GM20000 (cell line): ENCODE results near the gene NTN4.

Experiments
- DNase-seq: peaks from one replicate; pipeline ENCODE4 v3.0.0; 2012; ENCODE audit warnings: low spot score
- CTCF ChIP-seq: IDR thresholded peaks from 2 replicates; pipeline ENCODE4 v1.5.1; 2012; ENCODE audit warnings: mild to moderate bottlenecking, control low read depth; ENCODE audit errors: extremely low read depth, missing control alignments

Gene NTN4

DNA sequence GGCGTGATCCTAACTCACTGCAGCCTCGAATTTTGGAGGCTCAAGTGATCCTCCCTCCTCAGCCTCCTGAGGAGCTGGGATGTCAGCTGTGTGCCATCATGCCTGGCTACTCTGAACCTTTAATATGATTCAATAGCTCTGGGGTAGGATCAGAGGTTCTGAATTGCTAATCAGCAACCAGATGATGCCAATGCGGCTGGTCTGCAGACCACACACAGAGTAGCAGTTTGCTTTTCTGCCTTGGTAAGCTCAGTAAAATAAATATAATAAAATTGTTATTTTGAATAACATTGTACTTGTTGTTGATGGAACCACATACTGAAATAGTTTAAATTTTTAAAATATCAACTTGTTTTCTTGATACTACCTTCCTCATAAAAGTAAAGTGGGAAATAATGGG is 86.6 kb downstream of the NTN4 start:
- no peak for TF ChIP-seq CTCF
- DNase-seq: no peak

GRCh38 chr12:95701722-95702418 is 88.7 kb downstream of the NTN4 start:
- no peak for TF ChIP-seq CTCF
- no peak for DNase-seq

GRCh38 chr12:95701275-95701674 is 89.3 kb downstream of the NTN4 start:
- DNase-seq: no peak
- no peak for TF ChIP-seq CTCF

DNA sequence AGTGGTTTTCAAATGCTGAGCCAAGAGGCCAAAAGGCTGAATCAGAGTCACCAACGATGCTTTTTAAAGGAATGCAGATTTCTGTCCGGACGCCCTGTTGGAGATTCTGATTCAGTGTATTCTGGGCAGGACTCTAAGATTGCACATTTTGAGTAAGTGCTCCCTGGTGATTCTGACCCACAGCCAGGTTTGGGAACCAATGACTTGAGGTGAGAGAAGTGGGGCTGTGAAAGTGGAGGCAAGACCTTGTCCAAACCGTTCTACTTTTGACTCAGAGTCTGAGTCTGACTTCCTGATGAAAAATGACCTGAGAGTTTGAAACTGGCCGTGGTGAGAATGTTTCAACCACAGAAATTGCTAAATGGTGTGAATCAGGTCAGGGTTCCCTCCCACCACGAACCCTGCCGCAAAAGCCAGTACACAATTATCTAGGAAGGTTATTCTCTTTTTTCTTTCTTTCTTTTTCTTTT is 90.2 kb downstream of the NTN4 start:
- DNase-seq: peak; percentile 72
- no peak for TF ChIP-seq CTCF

DNA sequence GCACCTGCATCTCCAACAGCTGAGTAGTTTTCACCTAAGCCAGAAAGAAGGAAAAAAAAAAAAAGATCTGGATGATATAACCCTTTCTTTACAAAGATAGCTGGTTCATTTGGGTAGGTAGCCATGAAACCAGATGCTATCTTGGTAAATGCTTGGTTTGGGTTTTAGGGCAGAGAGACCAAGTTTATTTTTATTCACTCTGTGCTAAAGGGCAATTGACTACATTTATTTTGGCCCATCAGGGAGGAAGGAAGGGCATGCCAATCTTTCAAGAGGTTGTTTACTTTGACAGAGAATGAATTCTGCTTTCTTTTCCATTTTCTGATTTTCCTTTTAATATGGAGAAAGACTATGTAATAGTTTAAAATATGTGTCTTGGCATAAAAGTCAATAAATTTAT is 91.0 kb downstream of the NTN4 start:
- no peak for TF ChIP-seq CTCF
- DNase-seq: no peak

- DNase-seq: no peak
- no peak for TF ChIP-seq CTCF
Observed at GRCh38 chr12:95694136-95694535, 96.4 kb downstream of the NTN4 start.

GRCh38 chr12:95693689-95694088 is 96.9 kb downstream of the NTN4 start:
- DNase-seq: no peak
- TF ChIP-seq CTCF: no peak
